HCT116 (cell line): ENCODE results near the gene GYS2.

ENCODE experiments used
- CEBPB ChIP-seq: IDR thresholded peaks from 2 replicates; pipeline ENCODE4 v1.6.1; 2012; ENCODE audit warnings: low read depth
- EZH2 ChIP-seq: fragments of 200-600 bp; sonication (generic); IDR thresholded peaks from 2 replicates; pipeline ENCODE4 v1.6.1; 2017; ENCODE audit warnings: antibody characterized with exemption, mixed run types
- POLR2A ChIP-seq: IDR thresholded peaks from 2 replicates; pipeline ENCODE4 v1.7.0; 2011; ENCODE audit warnings: borderline replicate concordance; ENCODE audit not compliant: insufficient read depth, insufficient read length; ENCODE audit errors: extremely low read depth
- POLR2AphosphoS5 ChIP-seq: IDR thresholded peaks from 2 replicates; pipeline ENCODE4 v1.6.1; 2011; ENCODE audit warnings: mild to moderate bottlenecking, low read depth, low read length, moderate library complexity
- REST ChIP-seq: IDR thresholded peaks from 2 replicates; pipeline ENCODE4 v1.6.1; 2012; ENCODE audit warnings: low read depth
- ZFX ChIP-seq: fragments of 450-650 bp; IDR thresholded peaks from 2 replicates; pipeline ENCODE4 v1.6.1; 2017
- TF ChIP-seq, protein P1 (sequence below), 3 experiments: fragments of 200-600 bp in 1 of 3; sonication (generic) in 1 of 3; IDR thresholded peaks in 2 of 3; conservative IDR thresholded peaks in 1 of 3; 2 replicates each; pipeline ENCODE4 v1.5.1; 2012 to 2017; ENCODE audit warnings: low read depth in 2 of 3, low read length in 2 of 3, antibody characterized with exemption in 1 of 3, borderline replicate concordance in 1 of 3, control low read depth in 1 of 3, mild to moderate bottlenecking in 1 of 3, mixed read lengths in 1 of 3, mixed run types in 1 of 3, moderate library complexity in 1 of 3; ENCODE audit not compliant: insufficient read depth in 1 of 3

GRCh38 chr12:21604245-21605101, at the start of gene GYS2:
- TF ChIP-seq, protein P1, sequence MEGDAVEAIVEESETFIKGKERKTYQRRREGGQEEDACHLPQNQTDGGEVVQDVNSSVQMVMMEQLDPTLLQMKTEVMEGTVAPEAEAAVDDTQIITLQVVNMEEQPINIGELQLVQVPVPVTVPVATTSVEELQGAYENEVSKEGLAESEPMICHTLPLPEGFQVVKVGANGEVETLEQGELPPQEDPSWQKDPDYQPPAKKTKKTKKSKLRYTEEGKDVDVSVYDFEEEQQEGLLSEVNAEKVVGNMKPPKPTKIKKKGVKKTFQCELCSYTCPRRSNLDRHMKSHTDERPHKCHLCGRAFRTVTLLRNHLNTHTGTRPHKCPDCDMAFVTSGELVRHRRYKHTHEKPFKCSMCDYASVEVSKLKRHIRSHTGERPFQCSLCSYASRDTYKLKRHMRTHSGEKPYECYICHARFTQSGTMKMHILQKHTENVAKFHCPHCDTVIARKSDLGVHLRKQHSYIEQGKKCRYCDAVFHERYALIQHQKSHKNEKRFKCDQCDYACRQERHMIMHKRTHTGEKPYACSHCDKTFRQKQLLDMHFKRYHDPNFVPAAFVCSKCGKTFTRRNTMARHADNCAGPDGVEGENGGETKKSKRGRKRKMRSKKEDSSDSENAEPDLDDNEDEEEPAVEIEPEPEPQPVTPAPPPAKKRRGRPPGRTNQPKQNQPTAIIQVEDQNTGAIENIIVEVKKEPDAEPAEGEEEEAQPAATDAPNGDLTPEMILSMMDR (IDR thresholded peaks at IDR 0.05 in 2 of 3, conservative IDR thresholded peaks at IDR 0.05 in 1 of 3; ENCODE audit: borderline replicate concordance in 1 of 3, insufficient read depth in 1 of 3, low read depth in 2 of 3, low read length in 2 of 3), result no peak
- no peak for TF ChIP-seq EZH2
- no peak for TF ChIP-seq POLR2A
- TF ChIP-seq REST, result no peak
- TF ChIP-seq CEBPB, result no peak
- no peak for TF ChIP-seq POLR2AphosphoS5
- no peak for TF ChIP-seq ZFX
